IPS DF 6.9 (cell line): ENCODE measurements around the gene PCDHA1.
"Not testable (repeated sequence)": the region's sequence is repeated elsewhere in the genome, so short reads cannot be mapped to it uniquely, and the experiment has no call there.

ENCODE experiments used
- DNase-seq: peaks from one replicate; pipeline ENCODE4 v3.0.0-alpha.2; 2013; ENCODE audit warnings: low read depth, low spot score
- H3K27ac ChIP-seq: one replicate; pipeline ENCODE4 v1.5.1; 2013; ENCODE audit warnings: low read length, control low read depth
- H3K27me3 ChIP-seq: 2 replicates; pipeline ENCODE4 v1.6.1; 2013; ENCODE audit warnings: mild to moderate bottlenecking, low read length; ENCODE audit not compliant: control insufficient read depth, insufficient read depth
- H3K36me3 ChIP-seq: 2 replicates; pipeline ENCODE4 v1.6.1; 2013; ENCODE audit warnings: low read length; ENCODE audit not compliant: control insufficient read depth, insufficient read depth
- H3K4me1 ChIP-seq: 2 replicates; pipeline ENCODE4 v1.6.1; 2013; ENCODE audit warnings: low read length; ENCODE audit not compliant: control insufficient read depth, insufficient read depth
- H3K4me3 ChIP-seq: 2 replicates; pipeline ENCODE4 v1.5.1; 2013; ENCODE audit warnings: mild to moderate bottlenecking, low read length
- H3K9me3 ChIP-seq: 2 replicates; pipeline ENCODE4 v1.6.1; 2013; ENCODE audit warnings: low read length, inconsistent platforms; ENCODE audit not compliant: control insufficient read depth, insufficient read depth
- WGBS: extraction: QIAGEN DNeasy Blood & Tissue Kit; methylation state at CpG from one replicate; pipeline ENCODE4 v1.1.7; 2013; ENCODE audit warnings: mixed read lengths, missing lambda C conversion rate; ENCODE audit not compliant: insufficient read length, insufficient coverage; 5-methylcytosine and 5-hydroxymethylcytosine counted together

The PCDHA1 gene

GRCh38 chr5:140834439-140835008, 48.6 kb downstream of the PCDHA1 start:
- not testable (repeated sequence) for H3K4me3 ChIP-seq, DNase-seq, H3K9me3 ChIP-seq, H3K27me3 ChIP-seq, H3K36me3 ChIP-seq, H3K4me1 ChIP-seq, H3K27ac ChIP-seq
- WGBS: no CpG with 5 or more reads among the region's 38 CpGs

GRCh38 chr5:140835622-140836510, 49.9 kb downstream of the PCDHA1 start:
- no peak for DNase-seq
- no peak overlapping the region for H3K27ac ChIP-seq
- WGBS: no CpG with 5 or more reads among the region's 103 CpGs

GRCh38 chr5:140840978-140841962, 55.3 kb downstream of the PCDHA1 start, which contains the start of gene PCDHA8:
TSS of gene PCDHA8 (plus strand) at chr5:140841187. CDS start at chr5:140841322, 135 bp downstream.
- Histone ChIP-seq H3K36me3 (no peaks in the 10 kb centered on the region), H3K27ac (no peak within 1 kb of the TSS), H3K9me3 (no peaks in the 10 kb centered on the region), H3K4me1 (0 out of 2 replicates have a peak, but pooled peaks cover 2% of the 10 kb centered on the region), H3K27me3 (no peaks in the 10 kb centered on the region), H3K4me3 (peak within 1 kb of the TSS; percentile 37; the same call in 1 of the 2 replicates)
- DNase-seq: no peak
- no CpG with 5 or more reads among the region's 47 CpGs for WGBS

More at GRCh38 chr5:140835622-140836510, 49.9 kb downstream of the PCDHA1 start:
- no peak overlapping the region for H3K4me3 ChIP-seq
- no peaks in the 10 kb centered on the region for H3K4me1 ChIP-seq
- H3K36me3 ChIP-seq: no peaks in the 10 kb centered on the region
- H3K9me3 ChIP-seq: no peaks in the 10 kb centered on the region
- H3K27me3 ChIP-seq: no peaks in the 10 kb centered on the region

- H3K9me3 ChIP-seq: no peaks in the 10 kb centered on the region
- DNase-seq: no peak
- no peaks in the 10 kb centered on the region for H3K36me3 ChIP-seq
- WGBS: no CpG with 5 or more reads among the region's 87 CpGs
- 0 out of 2 replicates have a peak, but pooled peaks cover 2% of the 10 kb centered on the region for H3K4me1 ChIP-seq
- no peaks in the 10 kb centered on the region for H3K27me3 ChIP-seq
- no peak overlapping the region for H3K4me3 ChIP-seq
- no peak overlapping the region for H3K27ac ChIP-seq
Measured at GRCh38 chr5:140842798-140843733, 57.1 kb downstream of the PCDHA1 start.

- WGBS: no CpG with 5 or more reads among the region's 48 CpGs
- not testable (repeated sequence) for H3K4me1 ChIP-seq, H3K36me3 ChIP-seq, H3K27me3 ChIP-seq, DNase-seq, H3K4me3 ChIP-seq, H3K27ac ChIP-seq, H3K9me3 ChIP-seq
Measured at GRCh38 chr5:140848139-140849102, 62.5 kb downstream of the PCDHA1 start, which contains the start of gene PCDHA9. TSS of gene PCDHA9 (plus strand) at chr5:140848382. CDS start at chr5:140848496, 114 bp downstream.

GRCh38 chr5:140849831-140850634, 64.1 kb downstream of the PCDHA1 start:
- H3K27ac ChIP-seq, DNase-seq, H3K36me3 ChIP-seq, H3K9me3 ChIP-seq, H3K4me1 ChIP-seq, H3K27me3 ChIP-seq, H3K4me3 ChIP-seq: not testable (repeated sequence)
- WGBS: no CpG with 5 or more reads among the region's 101 CpGs

- DNase-seq: no peak
- H3K4me3 ChIP-seq: peak within 1 kb of the TSS; percentile 65; the same call in 1 of the 2 replicates
- H3K27ac ChIP-seq: no peak within 1 kb of the TSS
- peaks cover 4% of the 10 kb centered on the region; the same call in 1 of the 2 replicates for H3K36me3 ChIP-seq
- peaks cover 1% of the 10 kb centered on the region; the same call in 1 of the 2 replicates for H3K4me1 ChIP-seq
- H3K9me3 ChIP-seq: no peaks in the 10 kb centered on the region
- no CpG with 5 or more reads among the region's 44 CpGs for WGBS
- no peaks in the 10 kb centered on the region for H3K27me3 ChIP-seq
Measured at GRCh38 chr5:140855772-140856674, 70.1 kb downstream of the PCDHA1 start, which contains the start of gene PCDHA10. TSS of gene PCDHA10 (plus strand) at chr5:140855897. CDS start at chr5:140856049, 152 bp downstream.
